GM13977 (cell line): ENCODE measurements around the gene SLC25A6.
"Not testable (repeated sequence)": the region's sequence is repeated elsewhere in the genome, so short reads cannot be mapped to it uniquely, and the experiment has no call there.

Source experiments
- DNase-seq: peaks from one replicate; pipeline ENCODE4 v3.0.0; 2012; ENCODE audit warnings: low spot score
- in situ Hi-C: fragments of 300-500 bp; cut with MboI; formaldehyde crosslinking; loops from one replicate; pipeline ENCODE4 v1.12.0; 2022; ENCODE audit warnings: low sequenced_read_pairs, low pct_unique_long_range_greater_than_20kb, mixed read lengths, inconsistent platforms; ENCODE audit not compliant: unreplicated experiment
- TF ChIP-seq, protein P1 (sequence below): IDR thresholded peaks from 2 replicates; pipeline ENCODE4 v1.5.1; 2012; ENCODE audit warnings: mild to moderate bottlenecking, control low read depth; ENCODE audit not compliant: insufficient read depth; ENCODE audit errors: extremely low read depth, missing control alignments

Gene SLC25A6

DNA sequence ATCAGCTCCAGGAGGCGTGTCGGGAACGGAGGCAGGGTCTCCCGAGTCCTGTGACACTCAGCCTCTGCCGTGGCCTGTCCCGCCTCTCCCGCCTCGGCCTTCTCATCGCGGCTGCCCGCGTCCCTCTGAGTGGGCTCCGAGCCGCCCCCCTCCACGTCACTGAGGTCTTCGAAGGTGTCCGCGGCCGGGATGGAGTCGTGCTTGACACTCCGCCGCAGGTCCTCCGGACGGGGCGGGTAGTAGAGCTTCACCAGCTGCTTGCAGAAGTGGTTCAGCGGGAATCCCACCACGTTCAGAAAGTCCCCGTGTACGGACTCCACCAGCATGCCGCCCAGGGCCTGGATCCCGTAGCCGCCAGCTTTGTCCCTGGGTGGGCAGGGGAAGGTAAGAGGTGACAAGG is 35.8 kb upstream of the SLC25A6 start:
- DNase-seq, result no peak
- in situ Hi-C loops, result no loop called here
- TF ChIP-seq, protein P1, sequence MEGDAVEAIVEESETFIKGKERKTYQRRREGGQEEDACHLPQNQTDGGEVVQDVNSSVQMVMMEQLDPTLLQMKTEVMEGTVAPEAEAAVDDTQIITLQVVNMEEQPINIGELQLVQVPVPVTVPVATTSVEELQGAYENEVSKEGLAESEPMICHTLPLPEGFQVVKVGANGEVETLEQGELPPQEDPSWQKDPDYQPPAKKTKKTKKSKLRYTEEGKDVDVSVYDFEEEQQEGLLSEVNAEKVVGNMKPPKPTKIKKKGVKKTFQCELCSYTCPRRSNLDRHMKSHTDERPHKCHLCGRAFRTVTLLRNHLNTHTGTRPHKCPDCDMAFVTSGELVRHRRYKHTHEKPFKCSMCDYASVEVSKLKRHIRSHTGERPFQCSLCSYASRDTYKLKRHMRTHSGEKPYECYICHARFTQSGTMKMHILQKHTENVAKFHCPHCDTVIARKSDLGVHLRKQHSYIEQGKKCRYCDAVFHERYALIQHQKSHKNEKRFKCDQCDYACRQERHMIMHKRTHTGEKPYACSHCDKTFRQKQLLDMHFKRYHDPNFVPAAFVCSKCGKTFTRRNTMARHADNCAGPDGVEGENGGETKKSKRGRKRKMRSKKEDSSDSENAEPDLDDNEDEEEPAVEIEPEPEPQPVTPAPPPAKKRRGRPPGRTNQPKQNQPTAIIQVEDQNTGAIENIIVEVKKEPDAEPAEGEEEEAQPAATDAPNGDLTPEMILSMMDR, result no peak

DNA sequence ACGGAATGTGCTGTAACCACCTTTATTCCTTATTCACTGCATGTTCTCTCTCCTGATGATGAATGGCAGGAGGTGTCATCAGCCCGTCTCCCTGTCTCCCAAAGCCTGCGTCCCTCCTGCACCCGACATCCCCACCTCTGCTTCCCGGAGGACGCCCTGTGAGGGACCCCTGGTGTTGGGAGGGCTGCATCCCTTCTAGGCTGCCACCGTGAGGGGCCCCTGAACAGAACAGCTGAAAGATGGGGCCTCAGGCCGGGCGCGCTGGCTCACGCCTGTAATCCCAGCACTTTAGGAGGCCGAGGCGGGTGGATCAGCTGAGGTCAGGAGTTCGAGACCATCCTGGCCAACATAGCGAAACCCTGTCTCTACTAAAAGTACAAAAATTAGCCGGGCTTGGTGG is 34.4 kb upstream of the SLC25A6 start:
- DNase-seq, in situ Hi-C loops: not testable (repeated sequence)

DNA sequence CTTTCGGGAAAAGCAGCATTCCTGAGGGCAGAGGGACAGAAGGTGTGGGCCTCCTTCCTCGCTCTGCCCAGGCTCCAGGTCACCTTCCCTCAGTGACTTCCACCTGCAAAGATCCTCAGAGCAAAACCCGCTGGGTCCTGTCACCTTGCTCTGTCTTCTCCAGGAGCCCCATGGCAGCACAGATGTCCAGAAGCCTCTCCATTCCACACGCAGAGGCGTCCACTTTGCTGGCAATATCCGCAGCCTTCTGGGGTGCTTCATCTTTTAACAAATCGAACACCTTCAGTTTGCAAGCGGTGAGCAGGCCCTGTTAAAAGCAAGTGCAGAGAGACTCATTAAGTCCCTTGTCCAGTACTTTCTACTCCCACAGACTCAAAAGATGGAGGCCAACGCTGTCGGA is 33.5 kb upstream of the SLC25A6 start:
- TF ChIP-seq, protein P1, result no peak
- no peak for DNase-seq
- in situ Hi-C loops, result no loop called here

DNA sequence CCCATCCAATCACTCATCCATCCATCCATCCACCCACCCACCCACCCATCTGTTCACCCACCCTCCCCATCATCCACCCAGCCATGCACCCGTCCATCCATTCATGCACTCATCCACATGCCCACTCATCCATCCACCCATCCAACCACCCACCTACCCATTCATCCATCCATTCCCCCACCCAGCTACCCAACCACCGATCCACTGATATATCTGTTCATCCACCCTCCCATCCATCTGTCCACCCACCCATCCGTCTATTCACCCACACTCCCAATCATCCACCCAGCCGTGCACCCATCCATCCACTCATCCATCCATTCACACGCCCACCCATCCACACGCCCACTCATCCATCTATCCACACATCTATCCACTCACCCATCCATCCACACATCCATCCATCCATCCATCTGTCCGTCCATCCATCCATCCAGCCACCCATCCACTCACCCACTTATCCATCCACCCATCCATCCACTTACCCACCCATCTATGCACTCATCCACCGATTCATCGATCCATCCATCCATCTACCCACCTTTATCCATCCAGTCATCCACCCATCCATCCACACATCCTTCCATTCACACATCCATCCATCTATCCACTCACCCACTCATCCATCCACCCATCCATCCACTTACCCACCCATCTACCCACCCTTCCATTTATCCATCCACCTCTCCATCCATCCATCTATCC is 32.4 kb upstream of the SLC25A6 start:
- in situ Hi-C loops, result no loop called here
- DNase-seq, result no peak
- TF ChIP-seq, protein P1, result no peak

DNA sequence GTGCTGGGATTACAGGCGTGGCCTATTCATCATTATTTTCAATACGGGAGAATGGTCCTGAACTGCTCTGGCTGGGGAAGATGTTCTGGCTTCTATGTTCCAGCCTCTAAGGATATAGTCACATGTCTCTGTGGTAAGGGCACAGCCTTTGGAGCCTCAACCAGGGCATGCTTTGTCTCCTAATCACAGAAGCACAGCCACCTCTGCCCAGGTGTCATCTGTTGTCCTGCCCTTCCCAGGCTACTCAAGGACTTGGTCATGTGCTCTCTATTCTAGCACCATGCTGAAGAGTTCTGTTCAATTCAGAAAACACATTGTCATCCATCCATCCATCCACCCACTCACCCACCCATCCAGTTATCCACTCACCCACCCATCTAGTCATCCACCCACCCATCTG is 31.3 kb upstream of the SLC25A6 start:
- no peak for DNase-seq
- TF ChIP-seq, protein P1, result no peak
- in situ Hi-C loops, result no loop called here

DNA sequence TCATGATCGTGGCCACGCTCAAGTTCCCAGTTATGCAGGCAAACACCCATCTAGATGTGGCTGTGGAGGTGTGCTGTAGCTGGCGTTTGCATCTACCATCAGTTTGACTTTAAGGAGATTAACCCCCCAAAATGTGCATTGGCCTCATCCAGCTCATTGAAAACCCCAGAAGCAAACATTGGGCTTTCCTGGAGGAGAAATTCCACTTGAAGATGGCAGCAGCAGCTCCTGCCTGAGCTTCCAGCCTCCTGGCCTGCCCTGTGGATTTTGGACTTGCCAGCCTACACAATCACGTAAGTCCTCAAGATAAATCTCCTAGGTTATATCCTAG is 30.2 kb upstream of the SLC25A6 start:
- no peak for DNase-seq
- in situ Hi-C loops, result no loop called here
- TF ChIP-seq, protein P1, result no peak

DNA sequence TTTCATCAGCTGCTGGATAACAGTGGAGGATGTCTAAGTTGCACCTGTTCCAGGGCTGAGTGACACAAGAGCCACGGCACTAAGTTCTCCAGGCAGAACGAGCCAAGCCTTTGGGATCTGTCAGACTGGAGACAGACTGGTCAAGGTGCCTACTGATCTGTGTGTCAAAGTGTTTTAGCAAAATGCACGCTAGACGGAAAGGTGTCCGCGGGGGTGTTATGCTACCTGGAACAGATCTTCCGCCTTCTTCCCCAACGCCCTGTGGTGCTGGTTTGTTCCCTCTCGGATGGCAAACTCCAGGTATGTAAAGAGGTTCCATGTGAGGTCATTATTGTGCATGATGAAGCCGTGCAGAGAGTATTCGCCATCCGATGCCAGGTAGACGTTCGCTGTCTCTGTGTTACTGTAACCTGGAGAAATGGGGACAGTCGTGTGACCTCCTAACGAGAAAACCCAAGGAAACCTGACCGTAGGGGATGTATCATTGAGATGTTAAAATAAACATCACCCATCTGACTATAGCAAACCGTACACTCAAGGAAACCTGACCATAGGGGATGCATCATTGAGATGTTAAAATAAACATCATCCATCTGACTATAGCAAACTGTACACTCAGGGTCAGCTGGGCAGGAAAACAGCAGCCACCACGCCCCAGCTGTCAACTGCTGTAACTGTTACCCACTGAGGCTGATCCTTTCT is 29.7 kb upstream of the SLC25A6 start:
- in situ Hi-C loops, result no loop called here
- DNase-seq, result no peak

More for the DNA sequence above, 29.7 kb upstream of the SLC25A6 start:
- TF ChIP-seq, protein P1, result no peak
